ENCODE results near the gene IL12RB1.

- TF ChIP-seq CTCF (CRISPR knock-in tag; IDR thresholded peaks at IDR 0.05) (no peak), SP1 (IDR thresholded peaks at IDR 0.05) (no peak), SP1 (CRISPR knock-in tag; IDR thresholded peaks at IDR 0.05) (no peak), ZBTB7A (CRISPR knock-in tag; IDR thresholded peaks at IDR 0.05) (no peak), POLR2A (IDR thresholded peaks at IDR 0.05; ENCODE audit: insufficient read depth in 1 of 2, low read depth in 2 of 2, low read length in 2 of 2) (no peak), JUNB (CRISPR knock-in tag; IDR thresholded peaks at IDR 0.05; ENCODE audit: borderline replicate concordance) (no peak)
Measured at GRCh38 chr19:18062028-18062427, 24.7 kb downstream of the IL12RB1 start.
